NCI-H1436 treated with DMSO at 0.1 percent for 48 hours (cell line): ENCODE data around the gene DNMT1.

Experiments used
- DNase-seq: peaks from one replicate; lab custom pipeline; 2025; lab: John Stamatoyannopoulos, UW

The DNMT1 gene

DNA sequence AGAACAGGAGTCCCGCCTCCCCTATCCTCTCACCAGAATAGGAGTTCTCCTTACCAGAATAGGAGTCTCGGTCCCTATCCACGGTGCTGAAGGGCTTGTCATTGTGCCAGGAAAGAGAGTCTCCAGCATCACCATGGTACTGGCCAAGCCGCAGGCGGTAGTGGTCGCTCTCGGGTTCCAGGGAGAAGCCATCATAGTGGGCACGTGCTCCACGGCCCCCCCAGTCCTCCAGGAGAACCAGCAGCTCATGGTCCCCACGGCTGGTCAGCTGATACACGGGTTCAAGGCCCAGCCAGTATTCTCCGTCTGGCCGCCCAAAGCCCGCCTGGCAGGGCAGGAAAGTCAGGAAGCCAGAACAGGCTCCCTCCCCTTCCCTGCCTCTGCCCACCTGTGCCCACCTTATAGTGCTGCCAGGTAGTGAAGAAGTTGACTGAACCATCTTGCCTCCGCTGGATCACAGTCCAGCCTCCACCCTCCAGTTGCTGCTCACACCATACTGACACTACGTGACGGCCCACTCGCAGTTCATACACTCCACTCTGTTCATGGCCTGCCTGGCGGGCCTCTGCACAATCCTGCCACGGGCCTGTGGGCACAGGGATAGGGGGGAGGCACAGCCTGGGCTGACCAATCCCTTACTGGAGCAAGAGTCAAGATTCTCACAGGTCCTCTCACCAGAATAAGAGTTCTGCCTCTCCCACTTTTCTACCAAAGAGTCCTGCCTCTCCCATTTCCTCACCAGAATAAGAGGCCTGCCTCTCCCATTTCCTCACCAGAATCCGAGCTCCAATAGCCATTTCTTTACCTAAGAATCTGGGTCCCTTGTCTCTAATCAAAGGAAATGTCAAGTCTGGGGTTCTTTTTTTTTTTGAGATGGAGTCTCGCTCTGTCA is 101.2 kb downstream of the DNMT1 start:
- DNase-seq: no peak

- DNase-seq: no peak
Measured at GRCh38 chr19:10092648-10093294, 102.0 kb downstream of the DNMT1 start.

GRCh38 chr19:10091895-10092641 is 102.7 kb downstream of the DNMT1 start:
- DNase-seq: no peak

- no peak for DNase-seq
Measured at GRCh38 chr19:10091370-10091687, 103.4 kb downstream of the DNMT1 start.

DNA sequence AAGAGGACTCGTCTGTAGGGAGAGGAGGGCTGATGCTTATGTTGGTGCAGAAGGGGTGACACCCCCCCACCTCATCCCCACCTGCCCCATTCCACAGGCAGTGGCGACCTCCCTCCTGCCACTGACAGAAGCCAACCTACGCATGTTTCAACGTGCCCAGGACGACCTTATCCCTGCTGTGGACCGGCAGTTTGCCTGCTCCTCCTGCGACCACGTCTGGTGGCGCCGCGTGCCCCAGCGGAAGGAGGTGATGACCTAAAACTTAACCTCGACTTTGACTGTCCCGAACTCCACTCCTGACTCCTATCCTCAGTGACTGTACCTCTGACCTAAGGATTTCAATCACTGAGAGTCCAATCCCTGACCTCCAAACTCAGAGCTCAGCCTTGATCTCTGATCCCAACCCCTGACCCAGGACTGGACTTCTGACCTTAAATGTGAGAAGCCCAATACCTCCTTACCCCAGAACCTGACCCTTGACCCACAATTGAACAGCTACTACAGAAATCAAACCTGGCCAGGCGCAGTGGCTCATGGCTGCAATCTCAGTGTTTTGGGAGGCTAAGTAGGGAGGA is 104.9 kb downstream of the DNMT1 start:
- DNase-seq: no peak

- no peak for DNase-seq
Measured at GRCh38 chr19:10088949-10089554, 105.7 kb downstream of the DNMT1 start.

DNA sequence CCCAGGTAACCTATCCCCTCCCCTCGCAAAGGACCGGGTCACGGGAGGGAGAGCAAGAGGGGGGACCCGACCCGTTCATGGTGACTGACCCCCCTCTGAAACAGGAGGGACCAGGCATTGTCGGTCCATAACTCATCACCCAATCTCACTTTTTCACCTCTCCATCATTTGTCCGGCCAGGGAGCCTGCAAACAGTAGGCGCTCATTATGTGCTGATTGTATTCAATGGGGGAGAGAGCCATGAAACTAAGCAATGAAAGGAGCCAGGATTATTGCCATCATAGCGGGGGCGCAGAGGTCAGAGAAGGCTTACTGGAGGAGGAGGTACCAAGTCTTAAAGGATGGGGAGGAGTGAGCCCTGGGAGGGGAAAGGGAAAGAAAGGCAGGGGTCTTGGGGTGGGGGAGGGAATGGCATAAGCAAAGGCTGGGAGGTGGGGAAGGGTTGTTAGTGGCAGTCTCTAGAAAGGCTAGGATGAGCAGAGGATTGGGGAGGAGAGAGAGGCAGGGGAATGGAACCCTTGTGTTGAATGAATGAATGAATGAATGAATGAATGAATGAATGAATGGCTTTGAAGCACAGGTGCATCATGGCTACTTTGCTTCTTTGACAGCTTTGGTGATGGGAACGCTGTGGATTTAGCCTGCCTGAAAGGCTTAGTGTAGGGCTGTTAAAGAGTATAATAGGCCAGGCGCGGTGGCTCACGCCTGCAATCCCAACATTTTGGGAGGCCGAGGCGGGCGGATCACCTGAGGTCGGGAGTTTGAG is 107.3 kb downstream of the DNMT1 start:
- DNase-seq: no peak

DNA sequence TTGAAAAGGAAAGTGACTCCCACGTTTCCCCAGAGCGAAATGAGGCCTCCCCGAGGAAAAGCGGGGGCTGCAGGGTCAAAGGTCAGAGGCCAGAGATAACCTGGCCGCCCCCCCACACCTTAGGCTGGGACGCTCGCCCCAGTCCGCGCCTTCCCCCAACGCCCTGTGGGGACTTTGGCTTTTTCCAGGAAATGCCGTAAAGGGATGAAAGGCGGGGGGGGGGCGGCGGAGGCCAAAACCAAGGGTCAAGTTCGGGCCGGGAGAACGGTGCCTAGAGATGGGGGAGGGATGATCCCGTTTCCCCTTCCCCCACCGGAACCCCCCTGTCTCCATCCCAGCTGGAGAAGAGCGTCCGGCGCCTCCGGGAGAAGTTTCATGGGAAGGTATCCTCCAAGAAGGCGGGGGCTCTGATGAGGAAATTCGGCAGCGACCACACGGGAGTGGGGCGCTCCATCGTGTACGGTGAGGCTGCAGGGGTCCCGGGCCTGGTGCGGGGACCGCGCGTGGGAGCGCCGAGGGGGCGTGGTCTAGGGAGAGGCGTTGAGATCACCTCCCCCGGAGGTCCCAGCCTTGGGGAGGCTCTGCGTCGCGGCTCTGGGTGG is 108.1 kb downstream of the DNMT1 start:
- no peak for DNase-seq

DNA sequence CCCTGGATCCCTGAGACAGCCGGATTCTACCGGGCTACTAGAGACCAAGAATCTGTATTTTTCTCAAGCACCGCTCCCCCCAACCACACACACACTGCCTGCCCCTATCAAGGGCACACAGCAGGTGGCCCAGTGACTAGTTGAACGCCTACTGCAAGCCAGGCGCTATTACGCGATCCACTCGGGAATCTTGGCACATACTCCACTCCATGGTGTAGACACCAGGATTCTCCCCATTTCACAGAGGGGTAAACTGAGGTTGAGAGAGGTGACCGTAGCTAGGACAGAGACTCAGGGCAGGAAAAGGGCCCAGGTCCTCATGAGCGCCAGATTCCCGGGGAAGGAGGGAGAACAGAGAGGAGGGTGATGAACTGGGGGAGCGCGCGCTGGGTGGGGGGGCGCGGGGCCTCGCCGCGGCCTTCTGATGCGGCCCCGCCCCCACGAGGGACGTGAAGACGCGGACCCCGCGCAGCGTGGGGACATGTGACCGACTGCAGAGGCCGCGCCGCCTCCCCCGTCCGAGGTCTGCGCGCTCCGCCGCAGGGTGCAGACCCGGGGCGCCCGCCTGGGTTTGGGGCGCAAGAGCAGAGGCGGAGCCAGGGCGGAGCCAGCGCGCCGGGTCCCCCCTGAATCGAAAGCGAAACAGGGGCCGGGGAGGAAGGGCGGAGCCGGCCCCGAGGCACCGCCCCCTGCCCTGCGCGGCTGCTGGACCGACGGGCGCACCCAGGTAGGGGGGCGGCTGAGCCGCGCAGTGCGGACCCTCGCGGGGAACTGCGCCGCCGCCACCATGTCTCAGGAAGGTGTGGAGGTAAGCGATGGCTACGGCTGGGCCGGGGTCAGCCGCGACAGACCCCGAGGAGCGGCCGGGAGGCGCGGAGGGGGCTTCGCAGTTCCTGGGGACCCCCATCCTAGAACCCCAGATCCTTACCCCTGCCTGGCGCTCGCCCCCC is 108.8 kb downstream of the DNMT1 start, which contains the start of gene SHFL:
SHFL (plus strand) TSS at position 677 of the 950 bp plus-strand sequence; CDS start at position 788, 111 bp downstream.
- DNase-seq: no peak

GRCh38 chr19:10084803-10085202 is 110.0 kb downstream of the DNMT1 start:
- DNase-seq: no peak

GRCh38 chr19:10083911-10084310 is 110.8 kb downstream of the DNMT1 start:
- DNase-seq: no peak
